Hematopoietic multipotent progenitor cell treated with erythropoietin and hydrocortisone succinate and interleukin-3 and kit ligand, for 8 days (in vitro differentiated cells): ENCODE data around the gene MRPL16.
"Not testable (repeated sequence)": the region's sequence is repeated elsewhere in the genome, so short reads cannot be mapped to it uniquely, and the experiment has no call there.

Experiments used
- DNase-seq: peaks from one replicate; pipeline ENCODE4 v3.0.0-alpha.2; 2015

The MRPL16 gene

DNA sequence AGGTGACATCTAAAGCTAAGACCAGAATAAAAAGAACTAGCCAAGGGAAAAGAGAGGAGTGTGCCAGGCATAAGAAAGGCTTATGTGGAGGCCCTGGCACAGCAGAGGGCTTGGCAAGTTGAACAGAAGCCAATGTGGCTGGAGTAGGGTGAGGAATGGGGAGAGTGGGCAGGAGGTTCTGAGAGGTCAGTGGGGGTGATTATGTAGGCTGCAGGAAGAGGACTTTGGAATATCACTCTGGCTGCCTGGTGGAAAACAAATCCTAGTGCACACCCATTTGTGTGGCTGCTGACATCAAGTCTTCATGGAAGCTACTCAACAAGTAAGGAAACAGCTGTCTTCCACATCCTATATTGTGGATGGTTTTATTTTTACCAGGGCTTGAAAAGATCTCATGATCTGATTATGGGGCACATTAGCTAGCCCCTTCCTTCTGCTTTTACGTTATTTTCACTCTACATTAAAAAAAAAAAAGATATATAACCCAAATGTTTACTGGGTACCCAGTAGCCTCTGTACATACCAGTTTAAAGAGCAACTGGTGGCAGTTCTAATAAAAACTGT, 3.4 kb downstream of the MRPL16 start:
- no peak for DNase-seq

- DNase-seq: no peak
Measured at GRCh38 chr11:59804061-59804460, 6.5 kb downstream of the MRPL16 start.

GRCh38 chr11:59802639-59803176, 7.9 kb downstream of the MRPL16 start:
- peak; percentile 78 for DNase-seq

DNA sequence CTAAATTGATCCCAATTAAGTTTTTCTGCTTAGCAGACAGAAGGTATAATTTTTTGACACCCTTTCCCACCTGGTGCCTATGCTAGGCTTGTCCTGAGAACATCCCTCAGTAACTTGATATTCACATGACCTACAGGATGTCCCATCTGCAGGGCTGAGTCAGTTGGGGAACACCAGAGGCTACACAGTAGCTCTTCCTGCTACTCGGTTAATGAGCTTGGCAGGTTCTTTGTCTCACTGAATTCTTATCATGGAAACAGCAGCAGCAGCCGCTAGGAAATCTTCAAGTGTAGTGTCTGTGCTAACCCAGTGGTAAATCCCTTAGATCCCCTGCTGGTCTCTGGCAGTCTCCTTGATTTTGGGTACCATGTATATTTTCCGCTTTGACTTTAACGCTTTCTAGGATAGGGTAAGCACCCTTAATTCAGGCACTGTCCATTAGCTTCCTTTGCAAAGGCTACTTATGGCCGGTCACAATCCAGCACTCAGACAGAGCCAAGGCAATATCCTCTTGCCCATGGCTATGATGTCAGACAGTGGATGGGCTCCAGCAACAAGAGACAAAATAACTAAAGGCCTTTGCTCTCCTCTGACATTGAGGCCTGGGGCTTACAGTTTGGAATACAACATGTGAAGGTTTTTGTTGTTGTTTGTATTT, 8.5 kb downstream of the MRPL16 start:
- DNase-seq: no peak

- DNase-seq: no peak
Measured at GRCh38 chr11:59801160-59801706, 9.3 kb downstream of the MRPL16 start.

DNA sequence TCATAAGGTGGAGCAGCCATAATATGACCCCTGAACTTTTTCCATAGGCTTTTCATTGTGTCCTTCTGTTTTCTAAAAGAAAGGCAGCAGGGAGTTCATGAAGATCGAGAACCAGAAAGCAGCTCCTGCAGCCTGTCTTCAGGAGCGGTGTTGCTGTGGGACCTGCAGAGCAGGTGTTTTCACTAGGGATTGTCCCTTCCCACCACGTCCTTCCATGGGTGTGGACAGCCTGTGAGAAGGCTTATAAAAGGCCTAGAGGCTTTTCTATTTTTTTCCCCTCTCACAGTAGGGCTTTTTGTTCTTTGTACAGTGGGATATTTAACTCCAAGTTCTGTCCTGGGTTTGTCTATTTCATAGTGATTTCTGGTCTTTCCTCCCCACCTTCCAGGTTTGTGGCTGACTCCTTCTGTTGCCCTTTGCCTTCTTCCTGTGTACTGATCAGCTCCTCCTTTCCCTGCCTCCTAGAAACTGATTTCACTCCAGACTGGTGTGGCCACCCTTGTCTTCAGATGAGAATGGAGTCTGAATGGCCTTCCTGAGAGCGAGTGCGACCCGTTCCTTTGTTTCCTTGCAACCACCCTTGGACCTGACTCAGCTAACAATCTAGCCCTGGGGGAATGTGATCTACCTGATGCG, 10.1 kb downstream of the MRPL16 start:
- no peak for DNase-seq

DNA sequence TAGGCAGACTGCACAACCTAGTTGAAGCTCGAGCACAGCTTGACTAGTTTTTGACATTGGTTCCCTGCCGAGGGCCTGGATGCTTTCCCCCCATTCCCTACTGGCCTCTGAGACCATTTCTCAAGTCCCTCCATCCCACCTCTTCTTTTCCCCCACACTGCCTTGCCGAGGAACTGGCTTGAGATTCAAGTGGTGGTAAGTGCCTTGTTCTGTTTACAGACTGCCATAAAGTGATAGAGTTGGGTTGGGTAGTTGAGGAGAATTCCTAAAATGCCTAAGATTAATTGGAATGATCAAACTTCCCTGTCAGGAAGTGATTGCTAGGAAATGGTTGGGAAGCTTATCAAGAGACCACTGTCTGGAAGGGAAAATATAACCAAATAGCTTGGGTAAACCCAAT, 16.2 kb downstream of the MRPL16 start:
- DNase-seq: no peak

DNA sequence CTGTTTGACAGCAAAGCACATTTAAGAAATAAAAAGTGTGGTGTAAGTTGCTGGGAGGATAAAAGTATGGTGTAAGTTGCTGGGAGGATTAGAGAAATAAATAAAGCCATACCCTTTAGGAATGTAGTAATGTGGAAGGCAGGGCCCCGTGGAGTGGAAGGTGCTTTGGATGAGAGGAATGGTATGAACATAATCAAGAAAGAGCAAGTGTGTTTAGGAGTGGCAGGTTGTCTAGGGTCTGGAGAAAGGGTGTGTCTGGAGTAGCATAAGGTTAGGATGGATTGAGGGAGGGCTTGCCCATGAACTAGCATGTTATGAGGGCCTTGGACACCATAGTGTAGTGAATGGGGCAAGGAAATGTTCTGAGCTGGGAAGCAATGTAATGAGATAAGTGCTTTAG, 18.1 kb downstream of the MRPL16 start:
- no peak for DNase-seq

- DNase-seq: no peak
Measured at GRCh38 chr11:59791639-59792038, 18.9 kb downstream of the MRPL16 start.

DNA sequence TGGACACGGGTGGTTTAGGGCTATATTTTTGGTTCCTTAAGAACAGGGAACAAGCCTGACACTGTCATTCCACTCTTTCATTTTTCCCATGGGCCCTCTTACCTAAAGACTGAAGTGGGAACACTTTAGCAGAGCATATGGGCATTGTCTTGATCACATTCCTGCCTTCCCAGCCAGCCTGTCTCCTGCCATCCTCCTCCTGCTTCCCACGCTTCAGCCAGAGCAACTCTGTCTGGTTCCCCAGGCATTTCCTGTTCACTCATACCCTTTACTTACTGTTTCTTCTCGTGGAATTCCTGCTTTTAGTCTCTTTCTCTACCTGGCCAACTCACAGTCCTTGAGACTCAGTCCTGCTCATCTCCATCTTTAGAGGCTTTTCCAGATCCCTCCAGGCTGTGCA, 22.8 kb downstream of the MRPL16 start:
- DNase-seq: no peak

DNA sequence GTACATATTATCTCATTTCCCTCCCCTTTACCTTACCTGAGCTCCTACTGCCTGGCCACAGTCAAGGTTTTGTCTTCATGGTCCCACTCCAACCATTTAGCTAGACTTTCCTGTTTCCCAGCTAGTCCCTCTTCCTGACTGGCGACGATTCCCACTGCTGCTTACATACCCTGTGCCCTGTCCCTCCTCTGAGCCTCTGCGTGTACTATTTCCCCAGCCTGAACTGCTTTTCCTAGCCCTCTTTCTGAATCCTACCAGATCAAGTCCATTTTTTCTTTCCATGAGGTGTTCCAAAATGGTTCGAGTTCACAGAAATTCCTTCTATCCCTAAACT, 23.4 kb downstream of the MRPL16 start:
- DNase-seq: no peak

GRCh38 chr11:59785818-59786217, 24.8 kb downstream of the MRPL16 start:
- no peak for DNase-seq

DNA sequence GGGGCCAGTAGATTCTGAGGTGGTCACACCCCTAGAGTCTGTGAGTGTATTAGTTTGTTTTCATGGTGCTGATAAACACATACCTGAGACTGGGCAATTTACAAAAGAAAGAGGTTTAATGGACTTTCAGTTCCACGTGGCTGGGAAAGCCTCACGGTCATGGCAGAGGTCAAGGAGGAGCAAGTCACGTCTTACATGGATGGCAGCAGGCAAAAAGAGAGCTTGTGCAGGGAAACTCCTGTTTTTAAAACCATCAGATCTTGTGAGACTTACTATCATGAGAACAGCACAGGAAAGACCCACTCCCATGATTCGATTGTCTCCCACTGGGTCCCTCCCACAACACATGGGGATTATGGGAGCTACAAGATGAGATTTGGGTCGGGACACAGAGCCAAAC, 26.1 kb downstream of the MRPL16 start:
- DNase-seq: not testable (repeated sequence)

DNA sequence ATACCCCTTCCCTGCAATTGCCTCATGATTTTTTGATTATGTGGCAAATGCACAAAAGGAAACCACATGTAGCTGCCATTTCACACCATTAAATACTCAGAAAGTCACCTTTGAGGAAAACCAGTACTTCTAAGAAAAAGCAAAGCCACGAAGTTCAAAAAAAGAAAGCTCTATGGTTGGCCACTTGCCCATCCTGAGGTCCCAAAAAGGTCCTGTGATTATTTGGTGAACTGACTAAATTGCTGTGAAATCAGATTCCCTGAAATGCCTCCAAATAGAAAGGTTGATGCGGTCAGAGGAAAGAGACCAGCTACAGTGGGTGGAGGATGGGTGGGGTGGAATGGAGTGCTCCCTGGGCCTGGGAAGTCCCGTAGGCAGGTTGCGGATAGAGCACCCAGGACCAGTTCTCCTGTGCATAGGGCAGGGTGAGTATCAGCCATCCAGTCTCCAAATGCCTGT, 26.9 kb downstream of the MRPL16 start:
- no peak for DNase-seq

DNA sequence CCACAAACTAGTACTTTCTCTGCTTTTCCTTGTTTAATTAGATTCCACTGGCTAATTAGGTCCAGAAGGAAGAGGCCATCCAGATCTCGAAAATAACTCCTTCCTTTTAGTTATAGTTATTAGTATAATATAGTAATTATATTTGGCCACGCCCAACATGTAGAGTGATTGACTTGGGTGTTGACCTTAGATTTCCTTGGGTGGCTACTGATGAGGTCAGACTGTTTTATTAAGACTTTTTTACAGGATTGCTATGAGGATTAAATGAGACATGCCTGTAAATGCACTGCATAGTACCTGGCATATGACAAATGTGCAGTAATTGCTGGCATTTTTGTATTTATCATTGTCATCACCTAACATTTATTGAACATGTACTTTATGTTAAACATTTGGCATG, 28.5 kb downstream of the MRPL16 start:
- no peak for DNase-seq

- no peak for DNase-seq
Measured at GRCh38 chr11:59779487-59779886, 31.1 kb downstream of the MRPL16 start.

GRCh38 chr11:59778122-59778521, 32.5 kb downstream of the MRPL16 start:
- no peak for DNase-seq

DNA sequence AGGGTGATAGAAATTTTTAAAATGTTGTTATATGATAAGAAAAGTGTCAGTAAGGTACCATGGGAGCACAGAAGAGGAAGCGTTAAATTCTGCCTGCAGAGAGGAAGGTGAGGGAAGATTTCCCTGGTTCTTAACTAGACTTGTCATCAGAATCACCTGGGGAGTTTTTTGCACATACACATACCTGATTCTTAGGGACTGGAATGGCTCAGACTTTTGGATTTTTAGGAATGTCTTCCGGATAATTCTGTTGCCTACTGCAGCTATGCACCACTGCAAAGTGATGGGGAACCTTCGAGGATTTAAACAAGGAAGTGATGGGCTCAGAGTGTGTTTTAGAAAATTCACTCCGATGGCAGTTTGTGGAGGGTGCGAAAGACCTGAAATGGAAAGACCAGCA, 33.5 kb downstream of the MRPL16 start:
- no peak for DNase-seq

- DNase-seq: no peak
Measured at GRCh38 chr11:59776210-59777066, 34.1 kb downstream of the MRPL16 start.

- no peak for DNase-seq
Measured at GRCh38 chr11:59773083-59773440, 37.5 kb downstream of the MRPL16 start.

- DNase-seq: no peak
Measured at GRCh38 chr11:59771605-59772004, 39.0 kb downstream of the MRPL16 start.

DNA sequence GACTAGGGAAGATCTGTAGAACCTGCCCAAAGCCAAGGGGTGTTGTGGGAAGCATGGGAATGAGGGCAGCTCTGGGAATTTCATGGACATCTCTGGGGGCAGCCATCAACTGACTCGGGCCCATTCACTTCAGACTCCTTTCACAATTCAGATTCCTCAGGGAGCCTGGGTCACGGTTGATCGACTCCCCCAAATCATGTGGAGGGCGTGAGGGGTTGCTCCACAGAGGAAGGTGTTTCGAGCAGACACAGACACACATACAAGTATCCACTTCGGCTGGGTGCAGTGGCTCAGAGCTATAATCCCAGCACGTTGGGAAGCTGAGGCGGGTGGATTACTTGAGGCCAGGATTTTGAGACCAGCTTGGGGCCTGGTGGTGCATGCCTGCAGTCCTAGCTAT, 39.7 kb downstream of the MRPL16 start:
- no peak for DNase-seq

- DNase-seq: no peak
Measured at GRCh38 chr11:59770319-59770718, 40.3 kb downstream of the MRPL16 start.
